ENCODE results near the gene BSPRY. TPM values are rescaled to one million over a fixed set of nuclear protein-coding genes. Genes with fewer than 3 reads are reported as not detected.

Gene BSPRY
- not detected in 2 replicates for total RNA-seq

DNA sequence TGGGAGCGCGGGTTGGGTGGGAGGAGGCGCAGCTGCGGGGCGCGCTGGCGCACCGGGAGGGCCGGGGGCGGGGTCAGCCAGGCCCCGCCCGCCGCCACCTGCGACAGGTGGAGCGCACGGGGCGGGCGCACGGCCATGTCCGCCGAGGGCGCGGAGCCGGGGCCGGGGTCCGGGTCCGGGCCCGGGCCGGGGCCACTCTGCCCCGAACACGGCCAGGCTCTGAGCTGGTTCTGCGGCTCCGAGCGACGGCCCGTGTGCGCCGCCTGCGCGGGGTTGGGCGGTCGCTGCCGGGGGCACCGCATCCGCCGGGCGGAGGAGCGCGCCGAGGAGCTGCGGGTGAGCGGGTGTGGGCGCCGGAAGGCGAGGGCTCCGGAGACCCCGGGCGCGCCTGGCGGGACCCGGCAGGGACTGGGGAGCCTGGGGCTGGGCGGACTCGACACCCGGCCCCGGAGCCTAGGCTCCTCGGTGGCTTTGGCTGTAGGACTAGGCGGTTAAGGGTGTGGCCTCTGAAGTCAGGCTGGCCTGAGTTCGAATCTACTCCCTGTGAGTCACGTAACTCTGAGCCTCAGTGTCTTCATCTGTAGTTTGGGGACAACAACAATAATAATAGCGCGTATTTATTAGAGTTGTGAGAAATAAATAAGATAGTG lies at the start of gene BSPRY:
TSS of gene BSPRY (plus strand) at position 97 of the 650 bp plus-strand sequence. CDS start at position 136, 39 bp downstream.

DNA sequence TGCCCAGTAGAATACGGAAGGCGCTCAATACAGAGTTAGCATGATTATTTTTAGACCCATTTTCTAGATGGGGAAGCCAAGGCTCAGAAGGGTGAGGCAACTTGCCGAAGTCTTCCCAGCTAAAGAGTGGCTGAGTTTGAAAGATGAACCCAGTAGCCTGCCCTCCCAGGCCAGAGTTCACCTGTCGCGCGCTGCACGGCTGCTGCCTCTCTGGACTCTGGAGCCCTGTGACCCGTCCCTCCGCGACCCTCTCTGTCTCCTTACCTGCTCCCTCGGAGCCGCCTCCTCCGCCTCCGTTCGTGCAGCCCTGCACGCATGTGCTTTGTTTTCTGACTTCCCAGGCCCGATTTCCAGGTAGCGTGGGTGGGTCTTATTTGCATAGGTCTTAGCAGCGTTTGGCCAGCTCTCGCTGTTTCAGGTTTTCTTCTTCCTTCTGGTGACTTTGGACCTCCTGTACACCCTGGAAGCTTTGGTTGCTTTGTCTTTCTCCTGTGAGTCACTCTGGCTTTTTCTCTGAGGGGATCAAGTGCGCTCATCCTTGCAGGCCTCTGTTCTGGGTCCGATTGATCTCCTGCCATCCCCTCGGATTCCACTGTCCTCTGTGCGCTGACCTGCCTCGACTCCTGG lies 46.4 kb upstream of the BSPRY start, which contains the start of gene RNF183:
TSS of gene RNF183 (minus strand) at position 585 of the 627 bp plus-strand sequence. CDS start 5,192 bp downstream, outside the sequence.

DNA sequence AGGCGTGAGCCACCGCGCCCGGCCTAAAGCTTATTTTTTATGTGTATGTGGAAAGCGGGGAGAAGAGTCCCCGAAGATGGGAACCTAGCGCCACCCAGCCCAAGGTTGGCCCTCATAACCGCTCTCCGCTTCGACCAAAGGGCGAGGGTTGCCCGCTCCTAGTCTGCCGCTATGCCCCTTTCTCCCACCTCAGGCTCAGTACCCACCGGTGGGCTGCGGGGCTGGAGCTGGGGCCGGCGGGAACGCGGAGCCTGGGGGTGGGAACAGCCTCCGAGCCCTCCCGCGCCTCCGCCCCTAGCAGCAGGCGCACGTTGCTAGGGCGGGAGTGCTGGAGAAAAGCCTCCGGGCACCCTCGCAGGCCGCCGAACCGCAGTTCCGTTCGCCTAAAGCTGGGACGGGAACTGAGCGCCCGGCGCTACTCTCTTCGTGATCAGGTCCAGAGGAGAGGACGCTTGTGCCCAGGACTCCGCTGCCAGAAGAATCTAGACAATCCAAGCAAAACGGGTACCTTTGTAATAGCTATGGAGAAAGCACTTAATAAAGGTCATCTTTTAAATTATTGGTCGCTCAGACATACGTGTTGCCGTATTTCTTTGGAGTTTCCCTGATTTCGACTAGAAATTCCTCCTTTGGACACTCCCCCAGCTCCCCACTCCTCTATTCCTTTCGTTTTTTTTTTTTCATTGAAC lies 9.2 kb upstream of the BSPRY start, which contains the start of gene WDR31:
TSS of gene WDR31 (minus strand) at position 265 of the 689 bp plus-strand sequence. CDS start 8,253 bp downstream, outside the sequence.

DNA sequence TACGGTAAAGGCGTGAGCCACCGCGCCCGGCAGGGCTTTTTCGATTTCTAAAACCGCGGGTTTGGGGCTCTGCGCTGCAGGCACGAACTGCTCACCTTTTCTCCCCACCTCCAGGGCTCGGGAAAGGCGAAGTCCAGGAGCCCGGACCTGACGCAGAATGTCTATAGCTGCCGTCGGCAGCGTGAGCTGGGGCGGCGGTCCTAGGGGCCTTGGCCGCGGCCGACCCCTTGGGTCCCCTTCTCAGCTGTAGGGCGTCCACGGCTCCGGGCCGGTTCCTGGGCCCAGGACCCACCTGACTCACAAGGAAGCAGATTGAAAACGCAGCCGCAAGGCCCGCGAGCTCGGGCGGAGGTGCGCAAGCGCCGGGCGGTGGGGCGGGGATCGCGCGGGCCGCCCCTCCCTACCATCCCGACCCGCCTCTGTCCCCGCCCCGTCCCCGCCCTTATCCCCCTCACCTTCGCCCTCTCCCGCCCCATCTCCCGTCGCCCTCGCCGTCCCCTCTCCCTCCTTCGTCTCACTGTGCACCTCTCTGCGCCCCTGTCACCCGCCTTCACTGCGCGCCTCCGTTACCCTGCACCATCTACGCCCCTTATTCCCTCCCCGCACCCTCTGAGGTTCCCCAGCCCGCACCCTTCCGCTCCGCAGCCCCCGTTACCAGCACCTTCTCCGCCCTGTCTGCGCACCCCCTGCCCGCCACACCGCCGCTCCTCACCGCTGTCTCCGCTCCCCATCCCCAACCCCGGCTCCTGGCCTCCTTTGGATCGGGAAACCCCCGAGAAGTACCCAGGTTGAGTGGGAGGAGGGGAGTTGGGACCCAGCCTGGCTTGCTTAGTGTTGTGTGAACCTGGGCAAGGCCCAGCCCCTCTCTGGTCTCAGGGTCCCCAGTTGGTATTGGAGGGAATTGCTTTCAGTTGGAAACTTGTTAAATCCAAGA lies 27.6 kb downstream of the BSPRY start, which contains the start of gene HDHD3:
TSS of gene HDHD3 (minus strand) at position 353 of the 934 bp plus-strand sequence. CDS start 2,632 bp downstream, outside the sequence.

DNA sequence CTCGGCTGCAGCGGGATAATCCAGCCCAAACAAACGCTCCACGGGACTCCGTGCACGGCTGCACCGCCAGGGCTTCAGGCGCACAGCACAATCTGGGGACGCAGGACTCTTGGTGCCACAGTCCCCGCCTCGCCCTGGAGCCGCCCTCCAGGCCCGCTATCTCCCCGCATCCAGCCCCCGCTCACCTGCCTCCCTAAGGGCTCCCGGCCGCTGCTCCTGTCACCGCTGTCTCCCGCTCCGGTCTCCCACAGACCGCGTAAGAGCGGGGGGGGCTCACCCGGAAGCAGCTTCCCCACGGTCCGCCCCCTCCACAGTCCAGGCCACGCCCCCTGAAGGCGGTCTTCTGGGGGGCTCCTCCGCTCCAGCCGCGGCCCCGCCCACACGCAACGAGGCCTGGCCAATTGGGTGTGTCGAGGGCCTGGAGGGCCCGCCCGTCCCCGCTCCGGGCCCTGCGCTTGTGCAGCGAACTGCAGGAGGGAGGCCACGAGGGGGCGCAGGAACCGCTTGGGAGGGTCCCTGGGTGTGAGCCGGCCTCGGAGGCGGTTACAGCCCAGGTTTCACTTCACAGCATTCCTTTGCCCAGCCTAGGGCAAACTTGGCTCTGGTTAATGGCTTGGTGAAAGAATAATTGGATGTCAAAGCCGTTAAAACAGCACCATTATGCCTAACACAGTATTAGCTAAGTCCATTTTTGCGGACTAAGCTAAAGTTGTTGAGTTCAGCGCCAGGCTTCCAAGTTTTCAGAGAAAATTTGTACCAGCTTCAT lies 51.9 kb downstream of the BSPRY start, which contains the start of gene ALAD:
TSS of gene ALAD (minus strand) at position 258 of the 766 bp plus-strand sequence. CDS start 7,725 bp downstream, outside the sequence.

DNA sequence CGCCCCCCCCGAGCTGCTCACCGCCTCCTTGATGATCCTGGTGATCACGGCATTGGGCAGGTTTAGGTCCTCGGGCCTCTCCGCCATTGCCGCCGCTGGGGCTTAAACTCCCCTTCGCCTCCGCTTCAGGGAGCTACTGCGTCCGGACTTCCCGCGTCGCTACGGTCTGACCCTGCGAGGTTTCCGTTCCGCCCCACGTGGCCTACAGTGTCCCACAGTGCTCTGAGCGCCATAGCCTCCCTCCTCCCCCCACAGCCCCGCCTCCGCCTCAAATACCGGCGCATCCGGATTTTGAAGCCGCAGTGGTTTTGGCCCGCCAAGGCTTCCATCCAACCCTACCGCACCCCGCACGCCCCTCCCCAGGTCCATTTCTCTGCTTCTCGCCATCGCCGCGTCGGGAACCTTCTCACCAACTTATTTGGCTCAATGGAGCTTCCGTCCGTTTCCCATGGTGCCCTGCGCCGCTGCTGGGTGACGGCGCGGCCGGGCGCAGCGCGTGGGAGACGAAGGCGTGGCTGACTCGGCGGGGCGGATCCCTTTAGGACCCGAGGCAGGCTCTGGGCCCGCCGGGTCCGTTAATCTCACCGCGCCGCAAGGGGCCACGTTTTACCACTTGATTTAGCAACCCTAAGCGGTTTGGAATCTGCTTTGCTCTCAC lies 61.0 kb downstream of the BSPRY start, which contains the start of the genes C9orf43 and POLE3:
TSS of gene C9orf43 (plus strand) at position 541 of the 658 bp plus-strand sequence. CDS start 2,747 bp downstream, outside the sequence.
TSS of gene POLE3 (minus strand) at position 469 of the 658 bp plus-strand sequence. CDS start at position 87, 382 bp downstream.

Other genes with a start within 250 kb of the BSPRY start
- 7.1 and 10.6 TPM in 2 replicates for gene SLC31A2, start 198.5 kb upstream of the BSPRY start, total RNA-seq
- gene FKBP15, start 128.3 kb upstream of the BSPRY start, total RNA-seq = 13.1 and 14.8 TPM in 2 replicates
- gene SLC31A1, start 128.0 kb upstream of the BSPRY start, total RNA-seq = 18.5 and 21.0 TPM in 2 replicates
- gene CDC26, start 74.0 kb upstream of the BSPRY start, total RNA-seq = 34.2 and 43.2 TPM in 2 replicates
- 14.8 and 22.0 TPM in 2 replicates for gene PRPF4, start 73.9 kb upstream of the BSPRY start, total RNA-seq
- not detected in 2 replicates for gene RNF183, start 46.2 kb upstream of the BSPRY start, total RNA-seq
- 0.47 and 1.6 TPM in 2 replicates for gene WDR31, start 9.3 kb upstream of the BSPRY start, total RNA-seq
- gene HDHD3, start 27.4 kb downstream of the BSPRY start, total RNA-seq = 5.4 and 14.9 TPM in 2 replicates
- 12.3 and 14.2 TPM in 2 replicates for gene ALAD, start 51.7 kb downstream of the BSPRY start, total RNA-seq
- 25.9 and 29.1 TPM in 2 replicates for gene POLE3, start 61.1 kb downstream of the BSPRY start, total RNA-seq
- gene C9orf43, start 61.2 kb downstream of the BSPRY start, total RNA-seq = 0.35 and 2.0 TPM in 2 replicates
- gene RGS3, start 114.2 kb downstream of the BSPRY start, total RNA-seq = 26.9 and 51.6 TPM in 2 replicates

All from pericardium fibroblast (primary cell).